GM19455 (cell line): ENCODE data around the gene ACOT13.
"Not testable (repeated sequence)": the region's sequence is repeated elsewhere in the genome, so short reads cannot be mapped to it uniquely, and the experiment has no call there.

Experiments used
- ATAC-seq: cut with Tn5 transposase; IDR thresholded peaks from one replicate; pipeline ENCODE4 v1.9.1; 2021; ENCODE audit not compliant: unreplicated experiment

The ACOT13 gene

DNA sequence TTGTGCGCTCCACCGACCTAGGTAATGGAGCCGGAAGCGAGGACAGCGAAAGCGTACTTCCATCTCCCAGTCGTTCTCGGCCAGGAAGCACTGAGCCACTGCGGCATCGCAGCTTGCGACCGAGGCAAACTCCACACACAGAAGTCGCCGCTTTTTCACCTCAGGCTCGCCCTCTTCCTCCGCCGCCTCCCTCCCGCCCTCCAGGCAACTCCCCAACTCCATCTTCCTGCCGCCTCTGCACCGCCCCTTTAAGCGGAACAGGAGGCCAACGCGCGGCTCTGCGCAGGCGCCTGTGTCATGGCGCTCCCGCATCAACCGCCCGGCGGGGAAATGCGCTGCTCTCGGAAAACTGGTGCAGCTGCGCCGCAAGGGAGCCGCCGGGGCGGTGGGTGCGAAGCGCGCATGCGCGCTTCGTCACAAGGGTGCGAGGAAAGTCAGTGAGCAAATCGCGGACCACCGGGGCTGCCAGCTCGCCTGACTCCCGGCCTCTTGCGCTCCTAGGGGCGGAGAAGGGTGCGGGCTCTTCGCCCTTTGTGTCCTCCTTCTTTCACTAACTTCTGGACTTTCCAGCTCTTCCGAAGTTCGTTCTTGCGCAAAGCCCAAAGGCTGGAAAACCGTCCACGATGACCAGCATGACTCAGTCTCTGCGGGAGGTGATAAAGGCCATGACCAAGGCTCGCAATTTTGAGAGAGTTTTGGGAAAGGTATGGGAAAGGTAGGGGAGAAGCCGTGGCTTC is at the start of gene ACOT13, which contains the start of gene TDP2:
Gene ACOT13 (plus strand): TSS at position 437 of the 737 bp plus-strand sequence. CDS start 187 bp downstream, at position 624.
Gene TDP2 (minus strand): TSS at position 259 of the 737 bp plus-strand sequence. CDS start 37 bp downstream, at position 222.
- ATAC-seq, result peak; percentile 96

DNA sequence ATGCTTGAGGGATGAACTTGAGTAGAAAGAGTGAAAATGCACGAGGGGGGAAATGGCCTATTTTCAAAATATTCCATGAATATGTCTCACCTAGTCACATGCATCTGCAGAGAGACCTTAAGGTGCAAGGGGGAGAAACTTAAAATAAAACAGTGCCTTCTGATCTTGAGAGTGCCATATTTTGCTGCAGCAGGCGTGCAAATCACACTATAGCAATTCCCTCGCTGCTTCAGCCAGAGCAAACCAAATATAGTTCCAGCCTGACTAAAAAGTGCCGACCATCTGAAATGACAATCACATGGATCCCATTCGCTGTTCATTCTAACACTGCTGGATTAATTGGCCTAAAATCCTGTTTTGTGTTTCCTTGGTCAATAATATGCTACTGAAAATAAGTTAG is 47.2 kb upstream of the ACOT13 start:
- ATAC-seq, result no peak

DNA sequence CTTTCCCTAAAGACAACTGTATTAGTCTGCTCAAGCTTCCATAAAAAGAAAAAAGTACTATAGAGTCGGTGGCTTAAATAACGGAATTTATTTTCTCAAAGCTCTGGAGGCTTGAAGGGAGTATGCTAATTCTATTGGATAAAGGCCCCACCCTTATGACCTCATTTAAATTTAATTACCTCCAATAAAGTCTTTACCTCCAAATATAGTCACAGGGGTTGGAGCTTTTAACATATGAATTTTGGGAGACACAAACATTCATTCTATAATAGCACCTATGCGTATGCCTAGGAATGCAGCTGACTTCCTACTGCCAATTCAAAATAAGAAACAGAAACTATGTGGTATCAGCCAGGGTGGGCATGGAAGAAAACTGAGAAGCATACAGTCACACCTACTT is 46.2 kb upstream of the ACOT13 start:
- ATAC-seq, result no peak

DNA sequence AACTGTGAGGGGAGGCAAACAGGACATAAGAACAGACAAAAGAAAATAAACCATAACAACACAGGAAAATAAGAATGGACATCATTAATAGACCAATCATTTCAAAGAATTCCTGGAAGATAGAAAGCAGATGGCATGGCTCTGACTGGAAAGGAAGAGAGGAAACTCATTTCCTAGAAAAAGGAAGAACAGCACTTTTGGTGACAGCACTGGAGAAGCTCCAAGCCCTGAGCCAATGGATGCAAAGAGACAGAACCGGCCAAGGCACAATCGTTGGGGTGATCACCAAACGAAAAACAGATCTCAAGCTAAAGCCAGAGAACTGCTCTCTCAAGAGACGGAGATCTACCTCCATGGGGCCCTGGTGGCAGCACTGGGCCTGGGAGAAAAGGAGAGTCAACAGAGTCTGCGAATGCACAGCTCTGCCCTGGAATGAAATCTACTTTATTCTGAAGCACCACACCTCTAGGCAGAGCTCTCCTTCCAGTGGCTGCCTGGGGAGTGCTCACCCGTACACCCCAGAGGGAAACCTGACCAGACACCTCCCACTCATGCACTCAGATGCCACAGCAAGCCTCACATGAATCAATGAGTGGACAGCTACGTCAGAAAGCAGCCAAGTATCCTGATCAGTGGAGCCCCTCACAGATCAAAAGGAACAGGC is 45.1 kb upstream of the ACOT13 start:
- ATAC-seq, result no peak

DNA sequence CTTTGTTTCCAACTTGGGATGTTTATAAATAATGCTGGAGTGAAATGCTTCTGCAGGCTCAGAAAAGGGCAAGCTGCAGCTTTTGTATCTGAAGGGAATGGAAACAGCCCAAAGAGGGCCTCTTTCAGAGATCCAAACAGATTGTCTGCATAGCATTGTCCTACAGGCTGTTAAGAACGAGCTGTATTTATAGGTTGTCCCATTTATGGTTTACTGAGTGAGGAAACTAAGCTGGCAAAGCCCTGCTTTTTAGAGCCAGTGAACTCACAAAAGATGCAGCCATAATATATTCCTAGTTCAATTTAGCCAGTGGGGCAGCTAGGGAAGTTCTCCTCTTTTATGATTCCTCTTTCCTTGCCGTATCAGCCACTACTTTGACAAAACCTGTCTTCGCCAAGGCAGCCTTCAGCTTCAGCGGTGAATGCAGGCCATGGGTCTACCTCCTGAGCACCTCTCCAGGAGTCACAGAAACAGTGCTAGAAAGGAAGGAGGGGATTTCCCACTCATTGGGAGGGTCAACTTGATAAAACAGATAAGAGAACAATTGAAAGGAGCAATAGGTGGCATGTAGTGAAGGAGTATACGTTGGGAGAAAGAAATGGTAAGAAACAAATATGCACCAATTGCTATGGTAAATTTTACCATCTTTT is 35.9 kb upstream of the ACOT13 start:
- no peak for ATAC-seq

DNA sequence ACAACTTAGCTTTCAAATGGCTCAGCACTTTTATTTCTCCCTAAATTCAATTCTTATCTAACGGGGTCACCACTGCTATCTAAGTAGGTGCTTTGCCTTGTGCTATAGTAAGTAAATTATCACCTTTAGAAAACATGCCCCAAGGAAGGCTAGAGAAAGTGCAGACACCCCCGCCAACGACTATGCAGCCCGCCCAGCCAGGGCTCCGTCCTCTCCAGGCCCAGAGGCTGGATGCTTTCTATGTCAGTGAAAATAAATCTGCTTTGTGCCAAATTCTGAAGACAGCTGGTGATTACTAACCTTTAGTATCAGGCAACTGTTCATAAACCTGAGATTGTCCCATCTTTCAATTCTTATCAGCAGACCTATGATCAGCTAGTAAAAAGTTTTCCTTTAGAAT is 35.2 kb upstream of the ACOT13 start:
- ATAC-seq, result no peak

DNA sequence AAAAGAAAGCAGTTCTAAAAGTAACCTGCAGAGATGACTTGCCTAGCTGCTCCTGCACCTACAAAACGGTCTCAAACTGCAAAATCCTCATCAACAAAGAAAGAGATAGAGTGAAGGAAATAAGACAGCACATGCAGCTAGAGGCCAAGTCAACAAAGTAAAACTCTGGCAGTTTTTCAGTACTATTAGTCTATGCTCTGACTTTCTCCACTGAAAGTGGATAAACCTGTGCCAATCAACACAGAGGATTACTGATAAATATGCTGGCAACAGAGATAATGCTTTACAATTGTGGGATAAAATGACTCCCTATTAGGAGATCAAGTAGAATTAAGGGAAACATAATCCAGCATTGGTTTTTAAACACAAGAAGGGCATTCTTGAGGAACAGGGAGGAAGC is 34.3 kb upstream of the ACOT13 start:
- no peak for ATAC-seq

DNA sequence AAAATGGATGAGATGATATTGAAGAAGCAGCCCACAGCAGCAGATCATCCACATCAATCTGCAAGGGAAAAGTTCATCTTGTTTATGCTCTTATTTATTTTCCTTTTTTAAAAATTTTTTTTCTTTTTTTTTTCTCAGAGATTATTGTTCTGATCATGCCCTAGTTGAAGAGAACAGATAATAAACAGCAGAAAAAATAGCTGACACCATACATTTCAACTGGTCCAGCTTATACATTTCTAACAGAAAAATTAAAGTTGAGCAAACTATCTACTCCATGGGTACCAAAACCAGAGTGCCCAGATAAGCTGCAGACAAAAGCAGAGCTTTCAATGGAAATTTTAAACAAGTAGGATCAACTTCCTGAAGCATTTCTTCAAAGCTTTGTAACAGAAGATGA is 30.2 kb upstream of the ACOT13 start:
- ATAC-seq, result no peak

DNA sequence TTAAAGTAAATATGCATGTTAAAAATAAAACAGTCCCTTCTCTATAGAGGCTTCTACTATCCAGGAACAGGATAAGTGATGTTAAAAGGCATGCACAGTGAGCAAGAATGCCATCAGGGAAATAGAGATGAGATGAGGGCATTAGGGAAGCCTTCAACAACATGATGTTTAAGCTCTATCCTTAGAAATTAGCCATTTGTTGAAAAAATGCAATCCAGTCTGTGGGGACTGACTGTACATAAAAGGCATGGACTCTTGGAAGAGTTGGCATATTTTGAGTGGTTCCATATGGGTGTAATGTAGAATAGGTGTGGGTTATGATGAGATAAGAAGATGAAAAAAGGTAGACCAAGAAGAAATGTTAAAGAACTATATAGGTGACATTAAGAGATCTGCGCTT is 26.7 kb upstream of the ACOT13 start:
- ATAC-seq, result no peak

DNA sequence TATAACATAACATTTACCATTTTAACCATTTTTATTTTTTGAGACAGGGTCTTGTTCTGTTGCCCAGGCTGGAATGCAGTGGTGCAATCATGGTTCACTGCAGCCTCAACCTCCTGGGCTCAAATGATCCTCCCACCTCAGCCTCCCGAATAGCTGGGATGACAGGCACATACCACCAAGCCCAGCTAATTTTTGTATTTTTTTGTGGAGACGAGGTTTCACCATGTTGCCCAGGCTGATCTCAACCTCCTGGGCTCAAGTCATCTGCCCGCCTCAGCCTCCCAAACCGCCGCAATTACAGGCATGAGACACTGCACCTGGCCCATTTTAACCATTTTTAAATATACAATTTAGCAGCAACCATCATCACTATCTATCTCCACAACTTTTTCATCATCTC is 26.2 kb upstream of the ACOT13 start:
- not testable (repeated sequence) for ATAC-seq

DNA sequence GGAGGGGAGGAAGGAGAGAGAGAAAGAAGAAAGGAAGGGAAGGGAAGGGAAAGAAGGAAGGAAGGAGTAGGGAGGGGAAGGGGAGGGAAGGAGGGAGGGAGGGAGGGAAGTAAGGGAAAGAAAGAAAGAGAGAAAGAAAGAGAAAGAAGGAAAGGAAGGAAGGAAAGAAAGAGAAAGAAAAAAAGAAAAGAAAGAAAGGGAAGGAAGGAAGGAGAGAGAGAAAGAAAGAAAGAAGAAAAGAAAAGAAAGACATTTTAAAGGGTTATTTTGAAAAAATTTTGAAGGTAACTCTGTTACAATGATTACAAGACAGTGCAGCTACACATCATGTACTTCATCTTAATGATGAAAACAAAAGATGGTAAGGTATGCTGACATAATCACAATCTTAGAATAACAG is 24.8 kb upstream of the ACOT13 start:
- ATAC-seq, result no peak

DNA sequence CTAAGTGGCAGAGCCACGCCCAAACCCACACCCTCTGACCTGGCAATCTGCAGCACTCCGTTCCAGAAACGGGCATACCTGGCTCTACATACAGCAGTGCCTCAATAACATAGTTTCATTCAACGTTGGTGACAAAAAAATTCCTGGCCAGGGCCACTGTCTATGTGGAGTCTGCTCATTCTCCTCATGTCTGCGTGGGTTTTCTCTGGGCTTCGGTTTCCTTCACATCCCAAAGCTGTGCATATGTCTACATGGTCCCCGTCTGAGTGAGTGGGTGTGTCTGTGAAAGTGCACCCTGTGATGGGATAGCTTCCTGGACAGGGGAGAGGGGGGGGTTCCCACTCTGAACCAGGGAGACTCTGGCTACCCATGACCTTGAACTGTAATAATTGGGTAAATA is 23.0 kb upstream of the ACOT13 start:
- ATAC-seq, result no peak

DNA sequence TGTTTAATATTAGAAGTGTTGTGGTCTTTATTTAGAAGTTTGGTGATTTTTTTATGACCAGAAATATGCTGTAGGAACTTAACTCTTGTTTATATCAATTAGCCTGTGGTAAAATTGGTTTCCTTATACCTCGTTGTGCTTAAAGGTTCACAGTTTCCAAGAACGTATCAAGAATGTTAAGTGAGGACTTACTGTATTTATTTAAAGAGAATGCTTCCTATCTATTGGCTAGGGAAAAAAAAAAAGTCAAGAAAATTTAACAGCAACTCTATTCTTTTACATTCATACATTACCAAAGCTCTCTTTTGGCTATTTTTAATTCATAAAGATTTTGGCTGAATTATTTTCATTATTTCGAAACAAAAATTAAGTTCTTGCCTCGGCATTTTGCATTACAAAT is 22.5 kb upstream of the ACOT13 start:
- no peak for ATAC-seq

DNA sequence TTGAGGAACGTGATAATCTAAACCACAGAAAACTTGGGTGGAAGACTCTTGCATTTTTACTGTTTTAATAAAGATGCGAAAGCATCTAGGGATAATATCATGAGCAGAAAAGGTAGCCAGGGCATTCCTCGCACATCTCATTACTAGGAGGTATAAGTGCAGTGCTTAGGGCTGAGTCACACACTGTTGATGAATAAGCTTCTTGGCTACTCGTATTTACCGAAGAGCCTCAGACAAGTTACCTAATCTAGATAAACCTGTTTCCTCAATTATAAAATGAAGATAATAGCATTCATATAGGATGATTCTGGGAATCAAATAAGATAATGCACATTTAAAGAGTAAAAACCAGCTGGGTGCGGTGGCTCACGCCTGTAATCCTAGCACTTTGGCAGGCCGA is 20.1 kb upstream of the ACOT13 start:
- ATAC-seq, result no peak

DNA sequence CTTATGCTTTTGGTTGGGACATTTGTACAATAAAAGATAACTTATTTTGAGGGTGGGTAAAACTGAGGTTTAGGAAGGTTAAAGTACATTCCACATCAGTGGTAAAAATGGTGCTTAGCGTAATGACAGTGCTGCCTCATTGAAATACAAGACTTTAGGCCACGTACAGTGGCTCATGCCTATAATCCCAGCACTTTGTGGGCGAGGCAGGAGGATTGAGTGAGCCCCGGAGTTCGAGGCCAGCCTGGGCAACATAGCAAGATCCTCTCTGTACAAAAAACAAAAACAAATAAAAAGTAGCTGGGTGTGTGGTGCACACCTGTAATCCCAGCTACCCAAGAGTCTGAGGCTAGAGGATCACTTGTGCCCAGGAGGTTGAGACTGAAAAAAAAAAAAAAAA is 18.6 kb upstream of the ACOT13 start:
- no peak for ATAC-seq

DNA sequence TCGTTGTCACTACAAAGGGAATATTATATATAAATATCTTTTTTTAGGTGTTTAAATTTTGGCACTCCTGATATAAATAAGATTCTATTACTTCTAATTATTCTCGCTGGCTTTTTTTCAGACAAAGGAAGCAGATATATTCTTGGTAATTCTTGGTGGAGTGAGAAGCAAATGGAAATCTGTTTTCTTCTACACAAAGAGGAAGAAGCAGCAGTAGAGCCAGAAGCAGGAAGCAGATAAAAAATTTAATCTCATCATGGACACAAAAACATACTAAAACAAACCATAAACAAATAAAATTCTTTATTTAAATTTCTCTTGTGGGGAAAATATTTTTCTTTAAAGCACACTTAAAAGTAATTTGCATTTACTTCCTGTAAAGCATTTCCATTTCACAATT is 17.2 kb upstream of the ACOT13 start:
- no peak for ATAC-seq

DNA sequence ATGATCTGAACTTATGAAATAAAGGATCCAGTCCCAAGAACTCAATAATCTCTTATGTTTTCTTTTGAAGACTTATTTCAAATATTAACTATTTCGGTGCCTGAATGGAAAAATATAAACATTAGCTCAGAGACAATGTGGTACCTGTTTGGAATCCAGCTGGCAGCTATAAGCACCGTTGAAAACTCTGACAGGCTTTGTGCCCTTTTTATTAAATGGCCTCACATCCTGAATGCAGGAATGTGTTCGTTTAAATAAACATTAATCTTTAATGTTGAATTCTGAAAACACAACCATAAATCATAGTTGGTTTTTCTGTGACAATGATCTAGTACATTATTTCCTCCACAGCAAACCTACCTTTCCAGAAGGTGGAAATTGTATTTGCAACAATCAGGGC is 16.5 kb upstream of the ACOT13 start:
- ATAC-seq, result no peak

DNA sequence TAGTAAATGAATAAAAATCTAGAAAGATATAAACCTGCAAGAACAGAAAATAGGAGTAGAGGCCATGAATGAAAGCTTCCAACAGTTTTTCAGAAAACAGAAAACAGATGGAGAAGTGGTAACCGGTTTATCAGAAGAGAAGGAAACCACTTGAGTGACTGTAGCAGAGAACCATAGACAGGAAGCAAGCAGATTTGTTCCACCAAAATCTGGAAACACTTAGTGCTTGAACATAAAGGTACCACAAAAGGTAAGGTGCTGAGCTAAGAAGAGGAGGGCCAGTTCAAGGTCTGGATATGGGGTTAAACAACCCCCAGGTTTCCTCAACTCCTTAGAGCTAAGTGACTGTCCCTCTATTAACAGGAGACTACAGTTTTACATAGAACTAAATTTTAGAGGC is 11.7 kb upstream of the ACOT13 start:
- ATAC-seq, result no peak

DNA sequence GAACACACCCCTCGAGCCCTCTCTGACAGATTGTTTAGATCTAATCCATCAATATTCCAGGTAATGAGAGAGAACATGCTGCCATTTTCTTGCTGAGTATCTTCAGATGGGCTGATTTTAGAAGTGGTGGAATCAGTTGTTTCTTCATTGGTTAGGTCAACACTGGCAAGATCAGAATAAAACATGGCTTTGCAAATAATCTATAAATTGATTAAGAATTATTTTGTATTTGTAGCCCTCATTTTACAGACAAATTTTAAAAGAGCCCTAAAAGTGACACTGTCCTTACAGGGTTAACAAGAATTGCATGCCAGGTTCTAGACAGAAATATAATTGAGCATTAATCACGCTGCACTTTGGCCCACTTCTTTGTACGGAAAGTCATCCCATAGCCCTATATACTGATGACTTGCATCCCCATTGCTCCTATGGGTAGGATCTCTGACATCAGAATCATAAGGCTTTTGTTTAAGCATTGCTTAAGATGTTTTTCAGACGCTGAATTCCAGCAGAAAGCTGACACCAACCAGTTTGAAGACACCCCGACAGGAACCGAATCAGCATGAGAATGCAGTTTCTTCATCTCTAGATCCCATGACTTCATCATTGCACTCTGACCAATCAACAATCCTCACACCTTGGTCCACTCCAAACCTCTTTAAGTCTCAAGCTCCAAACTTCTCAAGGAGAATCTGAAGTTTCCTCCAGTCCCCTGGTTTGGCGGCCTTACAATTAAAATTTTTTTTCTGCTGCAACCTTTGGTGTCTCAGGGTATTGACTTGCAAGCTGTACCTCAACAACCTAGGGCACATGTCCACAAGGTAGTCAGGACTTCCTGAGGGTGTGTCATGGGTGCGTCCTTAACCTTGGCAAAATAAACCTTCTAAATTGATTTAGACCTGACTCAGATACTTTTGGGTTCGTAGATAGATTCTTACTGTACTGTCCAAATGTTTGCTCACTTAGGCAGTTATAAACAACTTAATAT is 8.0 kb upstream of the ACOT13 start:
- no peak for ATAC-seq

DNA sequence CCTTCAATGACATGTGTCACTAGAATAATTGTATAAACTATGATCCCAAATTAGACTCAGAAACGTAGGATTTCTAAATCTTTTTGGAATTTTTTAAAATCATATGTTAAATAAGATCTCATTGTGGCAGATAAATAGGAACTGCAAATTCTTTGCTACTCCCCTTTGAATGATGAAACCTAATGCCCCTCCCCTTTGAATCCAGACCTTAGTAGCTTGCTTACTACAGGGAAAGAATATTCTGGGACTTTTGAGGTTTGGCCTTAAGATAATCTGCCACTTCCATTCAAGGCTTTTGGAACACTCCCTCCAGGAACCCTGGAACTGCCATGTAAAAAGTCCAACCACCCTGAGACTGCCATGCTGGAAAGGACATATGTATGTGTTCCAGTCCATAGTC is 7.3 kb upstream of the ACOT13 start:
- no peak for ATAC-seq

DNA sequence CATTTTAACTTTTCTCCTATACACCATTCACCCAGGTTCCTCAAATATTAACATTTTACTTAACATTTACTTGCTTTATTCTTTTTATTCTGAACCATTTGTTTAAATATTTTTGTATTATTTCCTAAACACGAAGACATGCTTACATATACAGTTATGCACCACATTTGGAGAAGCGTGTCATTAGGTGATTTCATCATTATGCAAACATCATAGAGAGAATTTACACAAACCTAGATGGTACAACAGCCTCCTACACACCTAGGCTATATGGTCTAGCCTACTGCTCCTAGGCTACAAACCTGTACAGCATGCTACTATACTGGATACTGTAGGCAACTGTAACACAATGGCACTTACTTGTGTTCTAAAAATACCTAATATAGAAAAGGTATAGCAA is 6.8 kb upstream of the ACOT13 start:
- ATAC-seq, result no peak
